Endothelial cell of umbilical vein (primary cell): ENCODE data around the gene MACROD2. TPM values are rescaled to one million over a fixed set of nuclear protein-coding genes. Genes with fewer than 3 reads are reported as not detected.

Experiments
- BruUV-seq: library from RNA; stranded (reverse); fragments of 400-500 nt; replicated peaks from 2 replicates; lab custom pipeline; 2021; lab: Mats Ljungman, UMichigan
- CTCF ChIA-PET: fragments of 300-600, 350-600 bp; sonication (Branson Sonifier 250); formaldehyde crosslinking; loops from one replicate; lab custom pipeline; 2021; ENCODE audit warnings: antibody characterized with exemption, inconsistent platforms; lab: Charles Lee
- POLR2A ChIA-PET: fragments of 300-600, 350-600 bp; sonication (Branson Sonifier 250); formaldehyde crosslinking; loops from one replicate; lab custom pipeline; 2021; ENCODE audit warnings: antibody characterized with exemption, inconsistent platforms; lab: Charles Lee
- DNase-seq: peaks from one replicate; pipeline ENCODE4 v3.0.0-alpha.2; 2011; ENCODE audit warnings: low read depth, low spot score
- FAIRE-seq: peaks from 2 replicates; lab custom pipeline; 2011; peaks lifted over from hg19 to GRCh38; lab: Jason Lieb, UNC
- H2AFZ ChIP-seq: 2 replicates; pipeline ENCODE4 v1.6.0; 2012; ENCODE audit warnings: low read depth, low read length, control low read depth, inconsistent platforms
- H3K27ac ChIP-seq: 2 replicates; pipeline ENCODE4 v1.5.1; 2011; ENCODE audit warnings: low read depth, mild to moderate bottlenecking, control low read depth, low read length, moderate library complexity; ENCODE audit not compliant: insufficient read depth
- H3K27me3 ChIP-seq, 2 experiments: 2 replicates each; pipeline versions ENCODE4 v1.6.0 to v1.6.1; 2011; ENCODE audit warnings: low read length in 2 of 2, mixed read lengths in 1 of 2; ENCODE audit not compliant: control insufficient read depth in 2 of 2, insufficient read depth in 2 of 2
- H3K36me3 ChIP-seq, 2 experiments: 2 replicates in 1 of 2; 3 replicates in 1 of 2; pipeline ENCODE4 v1.5.1; 2011; ENCODE audit warnings: low read length in 2 of 2, mild to moderate bottlenecking in 1 of 2, moderate library complexity in 1 of 2; ENCODE audit not compliant: control insufficient read depth in 2 of 2, insufficient read depth in 2 of 2; ENCODE audit errors: extremely low read depth in 1 of 2
- H3K4me1 ChIP-seq: 3 replicates; pipeline ENCODE4 v1.5.1; 2011; ENCODE audit warnings: mild to moderate bottlenecking, low read length; ENCODE audit not compliant: control insufficient read depth, insufficient read depth; ENCODE audit errors: extremely low read depth
- H3K4me2 ChIP-seq: 2 replicates; pipeline ENCODE4 v1.6.1; 2011; ENCODE audit warnings: low read length, control low read depth, mixed read lengths; ENCODE audit not compliant: insufficient read depth
- H3K4me3 ChIP-seq, 3 experiments: fragments of 200-600 bp in 1 of 3; sonication (generic), shearing (Covaris generic) in 1 of 3; replicated peaks in 1 of 3; 2 replicates each; pipeline ENCODE4 v1.5.1; 2011 to 2016; ENCODE audit warnings: control low read depth in 3 of 3, low read length in 3 of 3, mild to moderate bottlenecking in 2 of 3, inconsistent platforms in 1 of 3, low read depth in 1 of 3, moderate library complexity in 1 of 3; ENCODE audit not compliant: insufficient read depth in 1 of 3
- H3K79me2 ChIP-seq: 2 replicates; pipeline ENCODE4 v1.6.0; 2012; ENCODE audit warnings: low read length, inconsistent platforms; ENCODE audit not compliant: control insufficient read depth, insufficient read depth
- H3K9ac ChIP-seq: replicated peaks from 2 replicates; pipeline ENCODE3; 2011; ENCODE audit warnings: low read length, control low read depth; ENCODE audit not compliant: insufficient read depth; ENCODE audit errors: extremely low read depth
- H3K9me1 ChIP-seq: replicated peaks from 3 replicates; pipeline ENCODE4 v1.6.0; 2011; ENCODE audit warnings: mild to moderate bottlenecking, low read length; ENCODE audit not compliant: control insufficient read depth, insufficient read depth; ENCODE audit errors: extremely low read depth
- H3K9me3 ChIP-seq: replicated peaks from 2 replicates; pipeline ENCODE4 v1.5.1; 2012; ENCODE audit warnings: low read length, inconsistent platforms; ENCODE audit not compliant: control insufficient read depth, insufficient read depth
- H4K20me1 ChIP-seq: replicated peaks from 2 replicates; pipeline ENCODE3; 2011; ENCODE audit warnings: mild to moderate bottlenecking, low read length; ENCODE audit not compliant: control insufficient read depth, insufficient read depth; ENCODE audit errors: extremely low read depth
- EZH2 ChIP-seq: IDR thresholded peaks from 2 replicates; pipeline ENCODE4 v1.6.1; 2012; ENCODE audit warnings: borderline replicate concordance, low read depth, mild to moderate bottlenecking, moderate library complexity, low read length, inconsistent platforms; ENCODE audit not compliant: severe bottlenecking
- FOS ChIP-seq: IDR thresholded peaks from 2 replicates; pipeline ENCODE4 v1.6.1; 2011; ENCODE audit warnings: mild to moderate bottlenecking, low read length, moderate library complexity, borderline replicate concordance; ENCODE audit not compliant: insufficient read depth
- GATA2 ChIP-seq: IDR thresholded peaks from 2 replicates; pipeline ENCODE4 v1.7.0; 2011; ENCODE audit warnings: low read depth, mild to moderate bottlenecking, moderate library complexity, mixed read lengths, low read length; ENCODE audit not compliant: insufficient read length, insufficient read depth
- JUN ChIP-seq: IDR thresholded peaks from 2 replicates; pipeline ENCODE4 v1.6.1; 2011; ENCODE audit warnings: borderline replicate concordance, low read depth; ENCODE audit not compliant: insufficient read length, insufficient read depth
- MYC ChIP-seq: IDR thresholded peaks from one replicate; pipeline ENCODE4 v1.6.1; 2011; ENCODE audit warnings: mild to moderate bottlenecking, low read depth, low read length
- POLR2A ChIP-seq: IDR thresholded peaks from 2 replicates; pipeline ENCODE4 v1.6.1; 2012; ENCODE audit warnings: low read depth, mild to moderate bottlenecking, control low read depth, low read length
- POLR2AphosphoS5 ChIP-seq: IDR thresholded peaks from 2 replicates; pipeline ENCODE4 v1.6.1; 2012; ENCODE audit warnings: low read depth, mild to moderate bottlenecking, control low read depth, low read length, moderate library complexity; ENCODE audit not compliant: insufficient read depth
- dilution Hi-C: fragments of 300-500 bp; cut with MboI; formaldehyde crosslinking; loops from one replicate; pipeline ENCODE4 v1.15.0; 2019; ENCODE audit warnings: low sequenced_read_pairs; ENCODE audit not compliant: extremely low pct_ligation_motif_present
- intact Hi-C: fragments of 100-400 bp; cut with micrococcal nuclease; formaldehyde crosslinking; loops from one replicate; pipeline ENCODE4 v1.10.0; 2022
- polyA plus RNA-seq, 4 experiments: library from polyadenylated mRNA; depleted of rRNA in 3 of 4; stranded (reverse) in 3 of 4; unstranded in 1 of 4; fragments of >200 nt; gene quantifications; 2 replicates each; pipeline versions ENCODE4 v1.2.1 to v1.2.3, GENCODE V29; 2011 to 2012; ENCODE audit warnings: missing spikeins in 1 of 4
- total RNA-seq: library from RNA; stranded (reverse); gene quantifications from 2 replicates; pipeline ENCODE4 v1.2.3, GENCODE V29; 2021
- TF ChIP-seq, protein P1 (sequence below): IDR thresholded peaks from 2 replicates; pipeline ENCODE4 v1.6.1; 2011; ENCODE audit not compliant: insufficient read depth, insufficient read length
- TF ChIP-seq, protein P2 (sequence below), 2 donors: IDR thresholded peaks; 1 replicate in 1 of 2; 2 replicates in 1 of 2; pipeline ENCODE4 v1.5.1; 2011; ENCODE audit warnings: low read length in 2 of 2, mild to moderate bottlenecking in 2 of 2, moderate library complexity in 2 of 2, control low read depth in 1 of 2, inconsistent platforms in 1 of 2, low read depth in 1 of 2; ENCODE audit not compliant: insufficient read depth in 1 of 2; ENCODE audit errors: extremely low read depth in 1 of 2

Gene MACROD2
- total and polyA plus RNA-seq, 2 donors (not counting 3 experiments of a cell fraction or from before 2014, with no cell fraction given), result 0.11 to 0.73 TPM

DNA sequence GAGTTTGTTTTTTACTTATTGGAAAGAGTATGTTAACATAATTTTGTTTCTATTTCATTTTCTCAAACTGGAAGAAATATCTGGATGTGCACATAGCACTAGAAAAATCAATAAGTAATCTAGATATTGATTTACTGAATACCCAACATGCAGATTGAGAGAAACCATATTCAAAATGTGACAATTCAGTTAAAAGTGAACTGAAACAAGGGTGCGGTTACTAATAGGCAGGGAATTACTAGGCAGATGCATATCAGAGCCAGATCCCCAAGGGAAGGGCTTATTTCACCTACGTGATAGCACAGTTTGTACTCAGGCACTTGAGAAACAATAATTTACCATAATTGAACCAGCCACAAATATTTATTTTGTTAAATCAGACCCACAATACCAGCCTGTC, 835.1 kb downstream of the MACROD2 start:
- CTCF ChIA-PET, result no interaction called here
- H3K27me3 ChIP-seq, result peaks cover 0 to 4% of the 10 kb centered on the region in 2 experiments
- dilution Hi-C loops, result no loop called here
- POLR2A ChIA-PET, result no interaction called here
- H3K9me3 ChIP-seq, result no peaks in the 10 kb centered on the region
- no peak overlapping the region for H3K4me2 ChIP-seq
- no TSS peak for BruUV-seq
- intact Hi-C loops, result no loop called here
- H3K9ac ChIP-seq, result no peak overlapping the region
- H3K4me3 ChIP-seq, result no peak overlapping the region
- TF ChIP-seq POLR2AphosphoS5 (no peak), GATA2 (no peak)
- FAIRE-seq (no peak), DNase-seq (no peak)
- no peak overlapping the region for H2AFZ ChIP-seq
- H3K9me1 ChIP-seq, result no peaks in the 10 kb centered on the region
- no peaks in the 10 kb centered on the region for H3K4me1 ChIP-seq
- H3K27ac ChIP-seq, result no peak overlapping the region
- no peaks in the 10 kb centered on the region for H3K36me3 ChIP-seq
- H3K79me2 ChIP-seq, result no peaks in the 10 kb centered on the region
- no peaks in the 10 kb centered on the region for H4K20me1 ChIP-seq

DNA sequence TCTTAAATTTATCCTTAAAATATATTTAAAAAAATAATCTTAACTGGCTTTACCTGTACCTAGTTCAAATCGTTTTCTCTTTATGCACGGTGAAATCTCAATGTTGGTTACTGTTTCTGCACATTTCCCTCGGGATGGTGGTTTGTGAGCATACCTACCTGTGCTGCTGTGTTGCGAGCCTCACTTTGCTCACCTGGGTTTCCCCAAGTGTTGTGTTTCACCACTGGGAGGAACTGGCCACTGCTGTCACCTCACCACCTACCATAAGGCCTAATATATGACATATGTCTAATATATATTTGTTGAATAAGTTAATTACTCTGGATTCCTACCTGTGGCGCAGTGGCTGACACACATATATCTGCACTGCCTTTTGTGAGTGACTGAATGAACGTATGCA, 835.6 kb downstream of the MACROD2 start:
- DNase-seq (no peak), FAIRE-seq (no peak)
- no peak overlapping the region for H3K9ac ChIP-seq
- no peaks in the 10 kb centered on the region for H4K20me1 ChIP-seq
- H3K4me3 ChIP-seq, result no peak overlapping the region
- no peak overlapping the region for H2AFZ ChIP-seq
- intact Hi-C loops (no loop called here), dilution Hi-C loops (no loop called here)
- no TSS peak for BruUV-seq
- no peaks in the 10 kb centered on the region for H3K36me3 ChIP-seq
- H3K4me2 ChIP-seq, result no peak overlapping the region
- no peaks in the 10 kb centered on the region for H3K79me2 ChIP-seq
- TF ChIP-seq FOS (no peak), MYC (no peak), JUN (no peak), POLR2AphosphoS5 (no peak), POLR2A (no peak), GATA2 (no peak), EZH2 (no peak)
- TF ChIP-seq, protein P1, sequence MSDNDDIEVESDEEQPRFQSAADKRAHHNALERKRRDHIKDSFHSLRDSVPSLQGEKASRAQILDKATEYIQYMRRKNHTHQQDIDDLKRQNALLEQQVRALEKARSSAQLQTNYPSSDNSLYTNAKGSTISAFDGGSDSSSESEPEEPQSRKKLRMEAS, result no peak
- TF ChIP-seq, protein P2, sequence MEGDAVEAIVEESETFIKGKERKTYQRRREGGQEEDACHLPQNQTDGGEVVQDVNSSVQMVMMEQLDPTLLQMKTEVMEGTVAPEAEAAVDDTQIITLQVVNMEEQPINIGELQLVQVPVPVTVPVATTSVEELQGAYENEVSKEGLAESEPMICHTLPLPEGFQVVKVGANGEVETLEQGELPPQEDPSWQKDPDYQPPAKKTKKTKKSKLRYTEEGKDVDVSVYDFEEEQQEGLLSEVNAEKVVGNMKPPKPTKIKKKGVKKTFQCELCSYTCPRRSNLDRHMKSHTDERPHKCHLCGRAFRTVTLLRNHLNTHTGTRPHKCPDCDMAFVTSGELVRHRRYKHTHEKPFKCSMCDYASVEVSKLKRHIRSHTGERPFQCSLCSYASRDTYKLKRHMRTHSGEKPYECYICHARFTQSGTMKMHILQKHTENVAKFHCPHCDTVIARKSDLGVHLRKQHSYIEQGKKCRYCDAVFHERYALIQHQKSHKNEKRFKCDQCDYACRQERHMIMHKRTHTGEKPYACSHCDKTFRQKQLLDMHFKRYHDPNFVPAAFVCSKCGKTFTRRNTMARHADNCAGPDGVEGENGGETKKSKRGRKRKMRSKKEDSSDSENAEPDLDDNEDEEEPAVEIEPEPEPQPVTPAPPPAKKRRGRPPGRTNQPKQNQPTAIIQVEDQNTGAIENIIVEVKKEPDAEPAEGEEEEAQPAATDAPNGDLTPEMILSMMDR (IDR thresholded peaks at IDR 0.05; ENCODE audit: extremely low read depth in 1 of 2, insufficient read depth in 1 of 2, low read depth in 1 of 2, low read length in 2 of 2), result no peak
- no peaks in the 10 kb centered on the region for H3K4me1 ChIP-seq
- ChIA-PET CTCF (no interaction called here), POLR2A (no interaction called here)
- peaks cover 0 to 4% of the 10 kb centered on the region in 2 experiments for H3K27me3 ChIP-seq
- no peaks in the 10 kb centered on the region for H3K9me3 ChIP-seq
- H3K27ac ChIP-seq, result no peak overlapping the region
- no peaks in the 10 kb centered on the region for H3K9me1 ChIP-seq
